GM21786 (cell line): ENCODE measurements around the gene KIF1A.
"Not testable (repeated sequence)": the region's sequence is repeated elsewhere in the genome, so short reads cannot be mapped to it uniquely, and the experiment has no call there.

Experiments used
- ATAC-seq: cut with Tn5 transposase; IDR thresholded peaks from one replicate; pipeline ENCODE4 v1.9.1; 2021; ENCODE audit not compliant: unreplicated experiment

The KIF1A gene

GRCh38 chr2:240705204-240705791 lies 114.7 kb downstream of the KIF1A start:
- ATAC-seq: no peak

- no peak for ATAC-seq
Measured at GRCh38 chr2:240704651-240705050, 115.4 kb downstream of the KIF1A start.

DNA sequence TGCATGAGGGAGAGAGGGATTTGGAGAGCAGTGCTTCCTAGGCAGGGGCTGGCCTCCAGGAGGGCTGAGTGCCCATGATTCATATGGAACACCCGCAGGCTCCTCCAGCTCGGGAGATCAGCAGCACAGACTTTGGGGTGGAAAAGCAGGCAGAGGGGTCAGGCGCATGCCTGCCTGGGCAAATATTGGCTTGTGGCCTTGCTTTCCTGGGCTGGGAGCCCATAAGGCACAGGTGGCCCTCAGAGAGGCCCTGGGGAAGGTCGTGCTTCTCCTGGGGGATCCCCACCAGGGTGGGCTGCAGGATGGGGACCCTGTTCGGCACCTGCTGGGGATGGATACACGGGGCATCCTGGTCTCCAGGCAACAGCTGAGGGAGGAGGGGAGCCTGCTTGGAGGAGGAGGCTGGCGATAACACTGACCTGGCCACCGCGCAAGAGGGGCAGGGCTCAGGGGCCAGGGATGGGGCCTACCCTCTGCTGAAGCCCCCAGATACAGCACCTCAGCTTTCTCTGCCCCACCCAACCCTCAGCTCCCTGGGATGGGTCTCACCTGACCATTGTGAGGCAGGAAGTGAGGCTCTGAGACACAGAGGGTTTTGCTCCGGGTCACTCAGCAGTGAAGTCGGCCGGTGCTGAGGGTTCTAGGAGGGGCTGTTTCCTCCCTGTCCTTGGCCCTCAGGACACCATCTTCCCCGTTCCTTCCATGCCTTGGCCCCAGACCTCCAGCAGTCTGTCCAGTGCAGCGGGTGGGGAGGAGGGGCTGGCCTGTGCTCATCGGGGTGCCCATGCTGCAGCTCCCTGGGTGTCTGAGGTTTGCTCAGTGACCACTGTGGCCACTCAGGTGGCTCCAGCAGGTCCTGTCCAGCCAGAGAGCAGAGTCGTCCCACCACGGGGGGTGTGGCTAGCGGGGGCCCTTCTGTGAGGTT lies 116.3 kb downstream of the KIF1A start:
- ATAC-seq: no peak

DNA sequence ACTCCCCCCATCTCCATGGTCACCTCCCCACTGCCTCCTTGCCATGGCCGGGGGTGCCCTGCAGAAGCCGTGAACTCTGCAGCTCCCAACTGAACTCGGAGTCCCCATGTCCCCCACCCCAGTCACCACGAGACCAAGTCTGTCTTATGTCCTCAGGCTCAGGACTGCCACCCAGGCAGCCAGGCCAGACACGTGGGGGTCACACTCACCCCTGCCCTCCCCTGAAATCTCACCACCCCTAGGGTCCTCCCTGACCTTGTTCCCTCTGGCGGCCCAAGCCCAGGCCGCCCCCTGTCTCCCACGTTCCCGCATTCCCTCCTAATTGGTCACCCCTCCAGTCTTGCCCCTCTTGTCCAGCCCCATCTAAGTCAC lies 117.4 kb downstream of the KIF1A start:
- ATAC-seq: no peak

DNA sequence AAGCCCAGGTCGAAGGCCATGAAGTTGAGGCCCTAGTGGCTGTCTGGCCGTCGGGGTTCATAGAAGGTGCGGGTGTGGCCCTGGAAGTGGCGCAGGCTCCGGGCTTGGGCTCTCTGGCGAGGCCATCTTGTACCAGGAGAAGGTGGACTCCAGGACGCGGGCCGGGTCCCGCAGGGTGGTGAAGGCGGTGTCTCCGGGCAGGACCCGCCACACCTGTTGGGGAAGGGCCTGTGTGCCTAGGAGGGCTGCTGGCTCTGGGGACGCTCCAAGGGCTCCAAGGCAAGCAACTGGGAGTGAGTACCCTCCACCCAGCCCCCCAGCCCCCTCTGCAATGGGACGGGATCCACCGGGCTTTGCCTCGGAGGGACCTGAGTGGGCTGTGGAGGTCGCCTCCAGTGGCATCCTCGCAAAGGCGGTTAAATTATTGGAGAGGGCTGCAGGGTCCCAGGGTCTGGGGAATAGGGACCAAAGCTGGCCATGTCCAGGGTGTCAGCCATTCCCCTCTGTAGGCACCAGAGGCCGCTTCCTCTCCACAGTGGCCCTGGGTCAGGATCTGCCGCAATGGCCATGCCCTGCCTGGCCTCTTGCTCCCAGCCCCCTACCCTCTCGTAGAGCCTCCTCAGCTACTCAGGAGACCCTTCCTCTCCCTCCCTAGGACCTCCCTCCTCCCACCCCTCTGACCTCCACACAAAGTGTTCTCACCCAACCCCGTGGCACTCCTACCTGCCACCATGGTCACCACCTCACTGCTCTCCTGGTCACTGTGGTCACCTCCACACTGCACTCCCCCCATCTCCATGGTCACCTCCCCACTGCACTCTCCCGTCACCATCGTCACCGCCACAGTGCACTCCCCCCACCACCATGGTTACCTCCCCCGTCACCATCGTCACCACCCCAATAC lies 118.0 kb downstream of the KIF1A start:
- ATAC-seq: no peak

DNA sequence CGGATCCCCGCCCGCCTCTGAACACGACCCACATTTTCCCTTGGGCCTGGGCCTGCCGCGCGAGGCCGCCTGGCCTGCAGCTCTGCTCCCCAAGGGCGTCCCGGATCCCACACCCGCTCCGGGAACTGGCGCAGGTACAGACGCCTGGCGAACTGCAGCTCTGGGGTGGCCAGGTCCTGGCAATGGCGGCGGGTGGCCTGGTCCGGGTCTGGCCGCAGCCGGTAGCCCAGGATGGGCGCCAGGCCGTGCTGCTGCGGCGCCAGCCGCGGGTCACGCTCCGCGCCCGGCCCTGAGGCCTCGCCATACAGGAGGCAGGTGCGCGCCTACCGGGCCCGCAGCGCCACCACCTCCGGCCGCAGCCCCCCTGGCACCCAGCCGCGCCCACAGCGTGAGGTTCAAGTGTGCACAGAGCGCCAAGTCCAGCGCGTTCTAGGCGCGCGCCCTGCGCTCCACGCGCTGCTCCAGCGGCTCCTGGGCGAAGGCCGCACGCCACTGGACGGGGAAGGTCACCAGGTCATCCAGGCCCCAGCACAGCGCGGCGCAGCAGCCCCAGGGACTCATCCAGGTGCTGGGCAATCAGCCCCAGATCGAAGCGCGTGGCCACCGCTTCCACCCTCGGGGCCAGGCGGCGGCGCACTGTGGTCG lies 118.8 kb downstream of the KIF1A start:
- no peak for ATAC-seq

GRCh38 chr2:240700616-240701015 lies 119.4 kb downstream of the KIF1A start:
- not testable (repeated sequence) for ATAC-seq

- ATAC-seq: not testable (repeated sequence)
Measured at GRCh38 chr2:240699835-240700234, 120.2 kb downstream of the KIF1A start.

DNA sequence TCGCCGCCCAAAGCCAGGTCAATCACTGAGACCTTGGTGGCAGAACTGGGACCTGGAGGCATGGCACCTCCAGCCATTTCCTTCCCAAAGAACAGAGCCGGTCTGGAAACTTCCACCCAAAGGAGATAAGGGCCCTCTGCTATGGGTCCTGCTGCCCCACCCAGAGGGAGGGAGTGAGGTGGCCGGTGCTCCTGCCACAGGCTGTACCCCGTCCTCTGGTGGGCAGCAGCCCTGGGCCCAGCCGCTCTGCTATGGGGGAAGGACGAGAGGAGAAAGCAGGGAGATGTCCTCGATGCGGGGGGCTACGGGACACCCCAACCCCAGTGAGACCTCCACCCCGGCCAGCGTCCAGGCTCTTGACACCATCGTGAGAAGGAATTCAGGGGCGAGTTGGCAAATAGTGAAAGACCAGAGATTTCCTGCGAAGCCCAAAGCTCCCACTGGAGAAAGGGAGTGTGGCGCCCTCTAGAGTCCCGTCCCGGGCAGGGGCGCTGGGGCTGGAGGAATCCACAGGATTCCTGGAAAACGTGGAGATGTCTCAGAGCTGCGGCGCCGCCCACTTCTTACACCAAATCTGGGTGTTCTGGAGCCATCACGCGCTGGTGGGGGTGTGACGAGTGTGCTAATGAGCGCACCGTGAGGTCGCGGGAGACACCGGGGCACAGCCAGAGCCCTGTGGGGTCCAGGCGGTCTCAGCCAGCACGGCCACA lies 121.0 kb downstream of the KIF1A start:
- ATAC-seq: not testable (repeated sequence)

DNA sequence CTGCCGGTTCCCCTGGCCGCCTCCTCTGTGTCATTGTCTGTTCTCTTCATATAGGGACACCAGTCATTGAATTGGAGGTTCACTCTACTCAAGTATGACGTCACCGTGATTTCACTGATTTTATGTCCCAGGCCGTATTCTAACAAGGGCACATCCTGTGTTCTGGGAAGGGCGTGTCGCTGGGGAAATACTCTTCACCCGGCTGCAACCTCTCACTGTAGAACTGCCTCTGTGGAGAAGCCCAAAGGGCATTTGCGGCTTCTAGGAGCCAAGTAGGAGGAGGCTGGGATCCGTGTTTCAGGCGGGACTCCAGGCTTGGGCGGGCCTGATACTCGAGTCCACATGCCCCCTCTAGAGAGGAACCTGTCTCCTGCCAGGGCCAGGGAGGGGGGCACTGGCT lies 123.5 kb downstream of the KIF1A start:
- not testable (repeated sequence) for ATAC-seq

- ATAC-seq: not testable (repeated sequence)
Measured at GRCh38 chr2:240695593-240695992, 124.4 kb downstream of the KIF1A start.

- ATAC-seq: not testable (repeated sequence)
Measured at GRCh38 chr2:240694304-240694703, 125.7 kb downstream of the KIF1A start.

DNA sequence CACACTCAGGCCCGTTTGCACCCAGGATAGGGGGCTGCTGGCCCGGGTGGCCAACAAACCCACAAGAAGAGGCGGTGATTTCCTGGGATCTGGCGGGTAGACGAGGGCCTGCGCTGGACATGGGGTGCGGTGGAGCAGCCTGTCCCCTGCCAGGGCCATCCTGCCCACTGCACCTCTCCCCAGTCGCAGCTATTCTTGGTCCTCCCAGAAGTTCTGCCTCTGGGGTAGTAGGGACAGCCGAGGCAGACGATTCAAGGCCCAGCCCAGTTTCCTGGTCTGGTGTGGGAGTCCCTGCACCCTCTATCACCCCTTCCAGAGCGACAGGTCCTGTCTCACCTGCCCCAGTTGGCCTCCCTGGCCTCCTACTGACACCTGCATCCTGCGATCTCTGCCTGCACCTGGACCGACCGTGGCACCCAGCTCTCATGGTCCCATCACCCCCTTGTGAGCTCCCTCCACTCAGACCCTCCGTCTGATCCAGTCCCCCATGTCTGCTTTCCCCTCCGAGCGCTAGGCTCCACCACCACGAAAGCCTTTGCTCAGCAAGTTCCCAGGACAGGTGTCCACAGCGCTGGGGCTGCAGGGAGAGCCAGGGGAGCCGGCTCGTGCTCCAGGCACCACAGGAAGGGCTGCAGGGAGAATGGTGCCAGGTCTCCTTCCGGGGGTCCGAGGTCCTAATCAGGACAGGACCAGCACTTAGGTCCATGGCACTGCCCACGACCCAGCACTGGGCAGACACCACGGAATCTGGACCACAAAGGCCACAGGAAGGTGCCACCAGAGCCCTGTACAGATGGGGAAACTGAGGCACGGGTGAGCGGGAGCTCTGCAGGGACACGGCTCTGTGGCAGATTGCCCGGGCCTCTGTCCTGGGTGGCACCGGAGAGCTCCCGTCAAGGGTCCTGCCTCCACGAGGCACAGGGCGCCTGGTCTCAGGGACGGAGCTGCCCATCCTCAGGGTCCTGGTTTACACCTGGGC lies 127.1 kb downstream of the KIF1A start:
- not testable (repeated sequence) for ATAC-seq

- ATAC-seq: not testable (repeated sequence)
Measured at GRCh38 chr2:240691631-240692420, 128.2 kb downstream of the KIF1A start, which contains the start of gene AQP12A. AQP12A (plus strand) TSS chr2:240691866; CDS start chr2:240691914, 48 bp downstream.

DNA sequence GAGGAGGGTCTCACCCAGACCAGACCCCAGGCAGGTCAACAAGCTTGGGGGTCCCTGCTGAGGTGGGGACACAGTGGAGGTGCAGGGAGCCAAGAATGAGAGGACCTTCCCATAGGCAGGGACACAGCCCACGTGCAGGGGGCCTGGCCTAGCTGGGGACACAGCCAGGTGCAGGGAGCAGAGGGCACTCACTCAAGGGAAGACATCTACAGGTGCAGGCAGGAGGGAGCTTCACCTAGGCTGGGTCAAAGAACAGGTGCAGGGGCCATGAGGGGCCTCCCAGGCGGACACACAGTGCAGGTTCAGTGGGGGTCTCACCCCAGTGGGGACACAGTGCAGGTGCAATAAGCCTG lies 129.0 kb downstream of the KIF1A start:
- not testable (repeated sequence) for ATAC-seq

GRCh38 chr2:240690421-240691074 lies 129.5 kb downstream of the KIF1A start:
- ATAC-seq: not testable (repeated sequence)

- no peak for ATAC-seq
Measured at GRCh38 chr2:240689975-240690374, 130.0 kb downstream of the KIF1A start.

DNA sequence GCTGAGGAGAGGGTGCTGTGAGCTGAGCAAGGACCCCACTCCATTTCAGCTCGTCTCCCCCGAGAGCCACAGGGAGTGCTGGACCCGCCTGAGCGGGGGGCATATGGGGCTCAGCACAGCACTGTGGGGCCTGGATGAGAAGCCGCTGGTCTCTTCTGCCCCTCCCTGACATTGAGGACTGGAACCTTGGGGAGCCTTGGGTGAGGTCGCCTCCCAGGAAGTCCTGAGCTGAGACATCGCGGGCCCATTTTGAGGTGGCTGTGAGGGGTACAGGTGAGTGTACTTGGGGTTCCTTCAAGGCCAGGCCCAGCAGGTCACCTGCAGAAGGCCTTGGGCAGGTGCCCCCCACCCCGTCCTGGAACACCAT lies 131.5 kb downstream of the KIF1A start:
- no peak for ATAC-seq
